K562 treated with DMSO at 1 percent for 4 hours (cell line): ENCODE data around the gene PFDN4. TPM values are rescaled to one million over a fixed set of nuclear protein-coding genes. Genes with fewer than 3 reads are reported as not detected.

Experiments used
- total RNA-seq: library from RNA; unstranded; fragments of 300-600 nt; gene quantifications from 2 replicates; pipeline ENCODE4 v1.2.3, GENCODE V29; 2022; ENCODE audit not compliant: insufficient read depth

Gene PFDN4, protein sequence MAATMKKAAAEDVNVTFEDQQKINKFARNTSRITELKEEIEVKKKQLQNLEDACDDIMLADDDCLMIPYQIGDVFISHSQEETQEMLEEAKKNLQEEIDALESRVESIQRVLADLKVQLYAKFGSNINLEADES
- 42.4 and 55.3 TPM in 2 replicates for total RNA-seq

DNA sequence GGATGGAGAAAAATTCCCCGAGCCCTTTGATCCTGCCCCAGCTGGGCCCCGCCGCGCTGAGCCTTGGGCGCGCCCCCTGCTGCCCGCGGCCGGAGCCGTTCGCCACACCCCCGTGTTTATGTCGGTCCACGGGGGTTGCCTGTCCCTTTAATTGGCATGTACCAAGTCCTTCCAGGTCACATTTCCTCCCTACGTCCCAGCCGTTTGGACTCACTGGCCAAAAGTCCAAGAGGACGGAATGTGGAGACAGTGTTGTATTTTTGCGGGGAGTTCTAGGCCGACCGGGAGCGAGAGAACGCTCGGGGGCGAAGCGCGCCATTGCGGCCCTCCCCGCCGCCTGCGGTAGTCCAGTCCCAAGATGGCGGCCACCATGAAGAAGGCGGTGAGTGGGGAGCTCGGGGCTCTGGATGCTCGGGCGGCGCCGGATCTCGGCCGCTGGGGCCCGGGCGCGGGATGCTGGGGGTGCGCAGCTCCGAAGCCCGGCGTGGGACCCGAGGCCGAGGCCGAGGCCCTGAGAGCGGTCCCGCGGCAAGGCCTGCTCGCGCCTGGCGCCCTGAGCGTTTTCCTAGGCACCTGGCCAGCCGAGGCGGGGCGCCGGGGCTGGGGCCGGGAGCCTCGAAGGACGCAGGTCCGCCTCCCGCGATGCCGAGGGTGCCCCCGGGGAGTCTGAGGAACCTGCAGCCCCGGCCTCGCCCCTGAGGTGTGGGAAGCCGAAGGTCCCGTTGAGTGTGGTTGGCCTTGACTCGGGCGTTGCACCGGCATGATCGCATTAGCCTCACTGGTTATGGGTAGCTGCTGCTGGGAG is at the start of gene PFDN4:
Gene PFDN4 (plus strand): TSS at position 345 of the 805 bp plus-strand sequence. CDS start 14 bp downstream, at position 359.

DNA sequence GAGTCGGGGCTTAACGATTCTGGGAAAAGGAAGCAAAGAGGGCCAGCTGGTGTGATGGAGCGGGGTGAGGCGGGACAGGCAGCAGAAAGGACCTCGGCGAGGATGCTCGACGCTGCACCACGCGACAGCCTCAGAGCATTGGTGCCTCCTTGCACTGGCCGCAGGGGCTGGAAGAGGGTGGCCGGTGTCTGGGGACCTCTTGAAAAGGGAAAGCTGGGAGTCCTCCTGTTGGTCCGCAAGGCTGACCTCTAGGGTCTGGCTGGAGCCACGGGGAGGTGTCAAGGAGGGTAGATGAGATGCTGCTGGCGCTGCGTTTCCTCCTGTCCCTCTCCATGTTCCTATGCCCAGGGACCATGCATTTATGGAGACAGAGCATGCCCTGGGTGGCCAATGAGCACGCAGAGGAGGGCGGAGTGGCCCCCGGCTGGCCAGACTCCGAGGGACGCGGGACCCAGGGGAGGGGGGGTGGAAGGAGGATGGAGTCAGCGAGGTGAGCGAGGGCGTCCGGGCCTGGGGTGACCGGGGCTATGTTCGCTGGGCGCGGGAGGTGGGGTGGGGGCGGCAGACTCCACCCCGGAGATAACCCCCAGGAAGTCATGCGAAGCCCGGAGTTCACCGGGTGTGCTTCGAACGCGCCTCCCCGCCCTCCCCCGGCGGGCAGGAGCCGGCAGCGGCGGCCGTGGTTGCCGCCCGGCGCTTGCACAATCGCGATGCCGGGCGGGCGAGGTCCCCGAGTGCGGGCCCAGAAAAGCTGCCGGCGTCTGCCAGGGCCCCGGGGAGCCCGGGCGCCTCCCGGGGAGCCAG is 34.0 kb upstream of the PFDN4 start, which contains the start of gene CYP24A1:
Gene CYP24A1 (minus strand): TSS at position 334 of the 804 bp plus-strand sequence. CDS start 407 bp downstream, outside the sequence.

Other genes starting within 250 kb of the PFDN4 start
- gene BCAS1, start 137.5 kb upstream of the PFDN4 start, total RNA-seq: 1.6 and 3.6 TPM in 2 replicates
- gene CYP24A1, start 34.1 kb upstream of the PFDN4 start, total RNA-seq: not detected in 2 replicates